SK-N-MC (cell line): Measurements from ENCODE around the gene PACRG.

ENCODE experiments used
- EZH2 ChIP-seq: fragments of 200-600 bp; sonication (generic); IDR thresholded peaks from one replicate; pipeline ENCODE4 v1.6.1; 2017; ENCODE audit warnings: antibody characterized with exemption
- FOXP2 ChIP-seq: optimal IDR thresholded peaks from 2 replicates; pipeline ENCODE3; 2011; ENCODE audit warnings: mild to moderate bottlenecking, moderate library complexity; ENCODE audit not compliant: insufficient read depth; ENCODE audit errors: extremely low read length, control extremely low read depth
- POLR2AphosphoS5 ChIP-seq: IDR thresholded peaks from 2 replicates; pipeline ENCODE4 v1.6.1; 2012; ENCODE audit warnings: mild to moderate bottlenecking, low read depth, low read length, borderline replicate concordance

- TF ChIP-seq FOXP2, result no peak
- TF ChIP-seq EZH2, result no peak
- no peak for TF ChIP-seq POLR2AphosphoS5
These were observed 42.2 kb upstream of the PACRG start for GRCh38 chr6:162685586-162685985.
